Dendritic cell treated with granulocyte-macrophage colony-stimulating factor and Interleukin-4, amounts not matched to agents 40 ng/mL and 50 ng/mL, for 4 days (primary cell): ENCODE results near the gene ZNF581.

Experiments used
- H3K27ac Mint-ChIP-seq: one replicate; pipeline ENCODE4 v1.8.0; 2022; ENCODE audit warnings: mild to moderate bottlenecking, mixed read lengths
- H3K27me3 Mint-ChIP-seq: one replicate; pipeline ENCODE4 v1.8.0; 2022; ENCODE audit warnings: mild to moderate bottlenecking, mixed read lengths
- H3K36me3 Mint-ChIP-seq: one replicate; pipeline ENCODE4 v1.8.0; 2022; ENCODE audit warnings: low read depth, mixed read lengths
- H3K4me1 Mint-ChIP-seq: one replicate; pipeline ENCODE4 v1.8.0; 2022; ENCODE audit warnings: low read depth, mixed read lengths
- H3K4me3 Mint-ChIP-seq: one replicate; pipeline ENCODE4 v1.8.0; 2022; ENCODE audit warnings: mild to moderate bottlenecking, moderate library complexity, mixed read lengths
- H3K9me3 Mint-ChIP-seq: one replicate; pipeline ENCODE4 v1.8.0; 2022; ENCODE audit warnings: mixed read lengths
- intact Hi-C: fragments of 100-400 bp; cut with micrococcal nuclease; formaldehyde crosslinking; loops from one replicate; pipeline ENCODE4 v1.15.0; 2022

Gene ZNF581

GRCh38 chr19:55666343-55667005, 23.0 kb downstream of the ZNF581 start:
- intact Hi-C loops: no loop called here
- Mint-ChIP-seq H3K4me3 (no peak overlapping the region), H3K36me3 (peaks cover 100% of the 10 kb centered on the region), H3K27ac (no peak overlapping the region), H3K4me1 (peaks cover 31% of the 10 kb centered on the region), H3K9me3 (no peaks in the 10 kb centered on the region), H3K27me3 (no peaks in the 10 kb centered on the region)

- Mint-ChIP-seq H3K4me1 (peaks cover 28% of the 10 kb centered on the region), H3K4me3 (no peak overlapping the region), H3K27me3 (no peaks in the 10 kb centered on the region), H3K27ac (no peak overlapping the region), H3K36me3 (peaks cover 100% of the 10 kb centered on the region), H3K9me3 (no peaks in the 10 kb centered on the region)
- intact Hi-C loops: no loop called here
Observed at GRCh38 chr19:55667006-55667381, 23.5 kb downstream of the ZNF581 start.

GRCh38 chr19:55667511-55667910, 24.1 kb downstream of the ZNF581 start:
- intact Hi-C loops: no loop called here
- H3K4me1 Mint-ChIP-seq: peaks cover 26% of the 10 kb centered on the region
- H3K9me3 Mint-ChIP-seq: no peaks in the 10 kb centered on the region
- no peaks in the 10 kb centered on the region for H3K27me3 Mint-ChIP-seq
- H3K4me3 Mint-ChIP-seq: no peak overlapping the region
- H3K36me3 Mint-ChIP-seq: peaks cover 100% of the 10 kb centered on the region
- no peak overlapping the region for H3K27ac Mint-ChIP-seq

- H3K9me3 Mint-ChIP-seq: no peaks in the 10 kb centered on the region
- no peaks in the 10 kb centered on the region for H3K27me3 Mint-ChIP-seq
- intact Hi-C loops: no loop called here
- H3K4me3 Mint-ChIP-seq: no peak overlapping the region
- peaks cover 100% of the 10 kb centered on the region for H3K36me3 Mint-ChIP-seq
- H3K4me1 Mint-ChIP-seq: peaks cover 26% of the 10 kb centered on the region
- no peak overlapping the region for H3K27ac Mint-ChIP-seq
Observed at GRCh38 chr19:55667958-55668357, 24.5 kb downstream of the ZNF581 start.

GRCh38 chr19:55668603-55669348, 25.3 kb downstream of the ZNF581 start:
- no peaks in the 10 kb centered on the region for H3K9me3 Mint-ChIP-seq
- H3K27me3 Mint-ChIP-seq: no peaks in the 10 kb centered on the region
- H3K4me3 Mint-ChIP-seq: no peak overlapping the region
- H3K27ac Mint-ChIP-seq: no peak overlapping the region
- H3K4me1 Mint-ChIP-seq: peaks cover 31% of the 10 kb centered on the region
- intact Hi-C loops: no loop called here
- H3K36me3 Mint-ChIP-seq: peaks cover 100% of the 10 kb centered on the region

GRCh38 chr19:55669418-55670279, 26.2 kb downstream of the ZNF581 start:
- Mint-ChIP-seq H3K9me3 (no peaks in the 10 kb centered on the region), H3K4me1 (peaks cover 38% of the 10 kb centered on the region), H3K4me3 (no peak overlapping the region), H3K27ac (no peak overlapping the region), H3K27me3 (no peaks in the 10 kb centered on the region), H3K36me3 (peaks cover 100% of the 10 kb centered on the region)
- intact Hi-C loops: no loop called here

GRCh38 chr19:55670280-55671053, 27.0 kb downstream of the ZNF581 start:
- Mint-ChIP-seq H3K36me3 (peaks cover 97% of the 10 kb centered on the region), H3K27me3 (no peaks in the 10 kb centered on the region), H3K4me3 (no peak overlapping the region), H3K9me3 (no peaks in the 10 kb centered on the region), H3K27ac (peak overlapping the region; percentile 1), H3K4me1 (peaks cover 41% of the 10 kb centered on the region)
- intact Hi-C loops: no loop called here

GRCh38 chr19:55671054-55671378, 27.6 kb downstream of the ZNF581 start:
- peaks cover 45% of the 10 kb centered on the region for H3K4me1 Mint-ChIP-seq
- intact Hi-C loops: no loop called here

GRCh38 chr19:55672418-55672817, 29.0 kb downstream of the ZNF581 start:
- intact Hi-C loops: no loop called here
- H3K9me3 Mint-ChIP-seq: no peaks in the 10 kb centered on the region
- H3K4me3 Mint-ChIP-seq: no peak overlapping the region
- peaks cover 57% of the 10 kb centered on the region for H3K4me1 Mint-ChIP-seq
- H3K36me3 Mint-ChIP-seq: peaks cover 94% of the 10 kb centered on the region
- H3K27ac Mint-ChIP-seq: no peak overlapping the region
- no peaks in the 10 kb centered on the region for H3K27me3 Mint-ChIP-seq

More at GRCh38 chr19:55671054-55671378, 27.6 kb downstream of the ZNF581 start:
- Mint-ChIP-seq H3K9me3 (no peaks in the 10 kb centered on the region), H3K27me3 (no peaks in the 10 kb centered on the region), H3K27ac (peak overlapping the region; percentile 1), H3K4me3 (no peak overlapping the region), H3K36me3 (peaks cover 97% of the 10 kb centered on the region)

- H3K4me1 Mint-ChIP-seq: peaks cover 68% of the 10 kb centered on the region
- no peak overlapping the region for H3K4me3 Mint-ChIP-seq
Observed at GRCh38 chr19:55673465-55673864, 30.0 kb downstream of the ZNF581 start.

GRCh38 chr19:55673889-55674288, 30.4 kb downstream of the ZNF581 start:
- intact Hi-C loops: loop anchor here (2.0 kb wide), 1 partner anchor 19 kb away; the partner anchor contains the start of gene U2AF2
- peak overlapping the region; percentile 94 for H3K27ac Mint-ChIP-seq
- H3K4me3 Mint-ChIP-seq: no peak overlapping the region
- H3K36me3 Mint-ChIP-seq: peaks cover 92% of the 10 kb centered on the region
- H3K27me3 Mint-ChIP-seq: no peaks in the 10 kb centered on the region
- H3K4me1 Mint-ChIP-seq: peaks cover 72% of the 10 kb centered on the region
- H3K9me3 Mint-ChIP-seq: no peaks in the 10 kb centered on the region

More at GRCh38 chr19:55673465-55673864, 30.0 kb downstream of the ZNF581 start:
- Mint-ChIP-seq H3K9me3 (no peaks in the 10 kb centered on the region), H3K27me3 (no peaks in the 10 kb centered on the region), H3K27ac (no peak overlapping the region), H3K36me3 (peaks cover 92% of the 10 kb centered on the region)
- intact Hi-C loops: no loop called here

- H3K27me3 Mint-ChIP-seq: no peaks in the 10 kb centered on the region
- H3K9me3 Mint-ChIP-seq: no peaks in the 10 kb centered on the region
- peak overlapping the region; percentile 95 for H3K4me3 Mint-ChIP-seq
- H3K4me1 Mint-ChIP-seq: peaks cover 73% of the 10 kb centered on the region
- intact Hi-C loops: loop anchor here (2.0 kb wide), 1 partner anchor 20 kb away; the partner anchor contains the start of gene U2AF2
- H3K27ac Mint-ChIP-seq: peak overlapping the region; percentile 94
- peaks cover 92% of the 10 kb centered on the region for H3K36me3 Mint-ChIP-seq
Observed at GRCh38 chr19:55674459-55674840, 31.0 kb downstream of the ZNF581 start.

GRCh38 chr19:55674841-55675660, 31.6 kb downstream of the ZNF581 start, which contains the start of gene EPN1:
TSS of gene EPN1 (plus strand) at chr19:55675226. CDS start at chr19:55678628, 3,402 bp downstream.
- Mint-ChIP-seq H3K9me3 (no peaks in the 10 kb centered on the region), H3K27ac (peak within 1 kb of the TSS; percentile 94), H3K27me3 (no peaks in the 10 kb centered on the region), H3K4me1 (peaks cover 73% of the 10 kb centered on the region), H3K36me3 (peaks cover 92% of the 10 kb centered on the region), H3K4me3 (peak within 1 kb of the TSS; percentile 95)
- intact Hi-C loops: loop anchor here (2.0 kb wide), 1 partner anchor 20 kb away; the partner anchor contains the start of gene U2AF2
